NCI-H2227 (cell line): ENCODE results near the gene BMP3.
"Not testable (repeated sequence)": the region's sequence is repeated elsewhere in the genome, so short reads cannot be mapped to it uniquely, and the experiment has no call there.

Experiments
- DNase-seq: peaks from one replicate; lab custom pipeline; 2025; ENCODE audit not compliant: unreplicated experiment; lab: John Stamatoyannopoulos, UW

Gene BMP3

GRCh38 chr4:81030061-81030980, at the start of gene BMP3:
BMP3 (plus strand) TSS chr4:81030708; CDS start chr4:81031285, 577 bp downstream.
- DNase-seq: peak; percentile 65

DNA sequence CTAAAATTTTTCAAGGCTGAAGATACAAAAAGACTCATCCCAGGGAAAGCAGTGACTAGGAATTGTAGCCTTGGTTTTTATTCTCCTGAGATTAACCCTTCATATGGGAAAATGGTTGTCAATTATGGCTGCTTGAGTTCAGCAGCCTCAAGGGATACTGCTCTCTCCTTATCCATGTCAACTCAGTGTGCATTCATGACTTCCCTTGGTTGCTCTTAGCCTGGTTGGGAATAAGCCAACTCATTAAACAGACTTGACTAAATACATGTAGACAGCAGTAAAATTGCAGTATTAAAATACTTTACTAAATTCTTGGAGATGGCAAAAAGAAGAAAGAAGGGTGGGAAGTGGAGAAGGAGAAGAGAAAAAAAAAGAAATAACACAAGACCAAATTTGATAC, 44.5 kb upstream of the BMP3 start:
- no peak for DNase-seq

GRCh38 chr4:80989921-80990544, 40.5 kb upstream of the BMP3 start:
- peak; percentile 60 for DNase-seq

DNA sequence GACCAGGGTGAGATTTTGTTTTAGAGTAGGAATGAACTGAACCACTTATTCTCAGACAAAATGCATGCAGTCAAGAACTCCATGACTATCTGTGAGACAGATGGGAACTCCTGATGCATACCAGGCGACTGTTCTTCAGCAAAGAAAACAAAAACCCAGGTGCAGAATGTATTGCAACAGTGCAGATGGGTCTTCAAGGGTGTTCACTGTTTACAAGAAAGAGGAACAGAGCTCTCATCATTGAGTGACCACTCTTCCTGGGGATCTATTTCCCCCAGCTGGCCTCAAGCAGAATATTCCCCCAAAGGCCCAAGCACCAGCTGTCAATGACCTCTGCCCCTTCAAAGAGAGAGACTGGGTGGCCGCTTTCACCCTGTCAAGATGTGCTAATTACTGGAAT, 39.7 kb upstream of the BMP3 start:
- DNase-seq: no peak

DNA sequence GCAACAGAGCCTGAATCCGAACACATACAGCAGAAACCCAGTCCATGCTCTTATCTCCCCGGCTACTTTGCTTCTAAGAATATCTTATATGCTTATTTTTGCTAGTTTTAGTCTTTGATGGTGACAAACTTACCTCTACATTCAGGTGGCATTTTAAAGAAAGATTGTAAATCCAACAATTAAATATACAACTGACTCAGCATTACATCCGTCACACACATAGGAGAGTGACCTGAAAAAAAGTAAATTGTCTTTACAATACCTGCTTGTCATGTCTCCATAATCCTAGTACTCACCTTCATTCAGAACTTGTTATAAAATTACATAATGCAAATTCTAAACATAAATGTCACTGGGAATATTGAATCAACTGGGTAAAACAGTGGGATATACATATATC, 30.6 kb upstream of the BMP3 start:
- DNase-seq: no peak

- no peak for DNase-seq
Measured at GRCh38 chr4:81003597-81004111, 26.9 kb upstream of the BMP3 start.

DNA sequence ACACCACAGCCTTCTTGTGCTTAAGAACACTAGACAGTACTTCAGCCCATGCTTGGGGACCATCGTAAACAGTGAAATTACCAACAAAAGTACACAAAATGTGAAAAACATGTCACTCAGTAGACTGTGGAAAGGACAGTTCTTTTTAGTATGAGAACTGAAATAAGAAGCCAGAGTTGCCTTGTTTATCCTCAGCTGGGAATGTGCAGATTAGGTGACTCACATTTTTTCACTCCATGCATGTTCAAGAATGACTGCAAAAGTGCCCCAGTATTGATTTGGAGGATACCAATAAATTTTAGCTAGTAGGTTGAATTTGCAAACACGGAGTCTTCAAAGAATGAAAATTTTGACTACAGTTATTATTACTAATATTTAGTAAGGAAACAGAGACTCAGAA, 23.1 kb upstream of the BMP3 start:
- no peak for DNase-seq

- DNase-seq: not testable (repeated sequence)
Measured at GRCh38 chr4:81016566-81016965, 13.9 kb upstream of the BMP3 start.

DNA sequence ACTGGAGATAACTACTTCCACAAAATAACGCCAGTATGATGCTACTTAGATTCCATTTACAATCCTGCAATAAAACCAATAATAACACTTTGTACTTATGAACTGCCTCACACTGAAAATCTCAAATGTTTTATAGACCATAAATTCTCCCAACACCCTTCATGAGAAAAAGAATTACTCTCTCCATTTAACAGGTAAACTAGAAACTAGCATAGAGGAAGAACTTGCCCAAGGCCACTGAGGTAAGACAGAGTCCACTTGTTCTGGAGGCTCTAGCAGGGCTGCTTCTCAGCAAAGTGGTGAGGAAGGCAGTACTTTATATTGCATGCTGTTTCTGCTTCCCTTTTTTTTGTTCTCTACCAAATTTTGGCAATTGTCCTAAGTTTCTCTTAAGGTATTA, 11.5 kb upstream of the BMP3 start:
- DNase-seq: no peak

DNA sequence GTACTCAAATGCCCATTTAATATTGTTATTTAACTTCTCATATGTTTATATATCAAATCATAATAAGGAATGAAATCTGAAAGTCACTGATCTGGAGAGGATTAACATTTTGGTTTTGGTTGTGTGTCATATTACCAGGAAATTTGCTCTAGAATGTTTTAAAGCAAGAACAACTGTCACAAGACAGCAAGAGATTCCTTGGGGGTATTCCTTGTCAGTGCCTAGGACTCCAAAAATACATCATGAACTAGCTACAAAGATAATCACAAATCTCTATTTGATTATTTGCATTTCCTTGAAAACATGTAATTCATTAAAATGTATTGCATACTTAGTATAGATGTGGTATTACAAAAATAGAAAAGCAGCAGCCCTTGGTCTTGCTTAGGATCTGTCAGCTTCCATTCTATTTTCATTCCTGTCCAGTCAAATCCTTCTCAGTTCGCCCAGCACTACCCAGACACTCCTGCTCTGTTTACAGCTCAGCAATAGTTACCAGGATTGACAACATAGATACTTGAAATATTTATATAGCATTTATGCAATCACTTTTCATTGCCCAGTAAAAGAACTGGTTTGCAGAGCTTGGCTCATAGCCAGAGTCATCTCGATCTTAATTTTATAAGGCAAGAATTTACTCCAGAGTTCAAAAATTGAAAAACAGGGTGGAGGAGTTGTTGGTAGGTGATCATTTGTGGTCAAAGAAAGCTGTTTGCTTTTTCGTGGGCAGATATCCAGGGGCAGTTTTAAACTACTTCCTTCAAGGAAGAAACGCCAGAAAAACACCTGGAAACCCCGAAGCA, 9.2 kb upstream of the BMP3 start:
- no peak for DNase-seq

GRCh38 chr4:81021981-81022380, 8.5 kb upstream of the BMP3 start:
- DNase-seq: no peak

DNA sequence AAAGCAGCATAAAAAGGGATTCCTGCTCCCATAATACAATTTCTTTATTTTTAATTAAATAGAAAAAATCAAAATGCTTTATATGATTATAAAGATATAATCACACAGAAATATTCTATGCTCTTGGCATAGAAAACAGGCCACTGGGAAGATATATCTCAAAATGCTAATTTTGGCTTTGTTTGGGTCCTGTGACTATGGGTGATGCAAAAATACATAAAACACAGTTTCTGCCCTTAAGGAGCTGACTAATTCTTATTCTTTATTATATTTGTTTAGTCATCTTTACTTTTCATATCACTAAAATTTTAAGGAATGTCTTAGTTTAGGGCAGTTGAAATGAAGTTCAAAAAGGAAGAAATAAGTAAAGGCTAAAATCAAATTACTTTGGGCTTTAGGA, 7.0 kb upstream of the BMP3 start:
- no peak for DNase-seq

DNA sequence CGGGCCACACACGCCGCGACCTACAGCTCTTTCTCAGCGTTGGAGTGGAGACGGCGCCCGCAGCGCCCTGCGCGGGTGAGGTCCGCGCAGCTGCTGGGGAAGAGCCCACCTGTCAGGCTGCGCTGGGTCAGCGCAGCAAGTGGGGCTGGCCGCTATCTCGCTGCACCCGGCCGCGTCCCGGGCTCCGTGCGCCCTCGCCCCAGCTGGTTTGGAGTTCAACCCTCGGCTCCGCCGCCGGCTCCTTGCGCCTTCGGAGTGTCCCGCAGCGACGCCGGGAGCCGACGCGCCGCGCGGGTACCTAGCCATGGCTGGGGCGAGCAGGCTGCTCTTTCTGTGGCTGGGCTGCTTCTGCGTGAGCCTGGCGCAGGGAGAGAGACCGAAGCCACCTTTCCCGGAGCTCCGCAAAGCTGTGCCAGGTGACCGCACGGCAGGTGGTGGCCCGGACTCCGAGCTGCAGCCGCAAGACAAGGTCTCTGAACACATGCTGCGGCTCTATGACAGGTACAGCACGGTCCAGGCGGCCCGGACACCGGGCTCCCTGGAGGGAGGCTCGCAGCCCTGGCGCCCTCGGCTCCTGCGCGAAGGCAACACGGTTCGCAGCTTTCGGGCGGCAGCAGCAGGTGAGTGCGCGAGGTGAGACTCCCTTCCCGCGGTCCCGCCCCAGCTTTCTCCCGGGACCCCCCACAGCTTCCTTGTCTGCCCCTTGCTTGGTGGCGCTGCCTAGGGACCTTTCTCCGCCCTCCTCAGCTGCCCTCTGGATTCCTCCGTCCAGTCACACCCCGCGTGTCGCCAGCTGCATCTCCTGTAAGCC, 678 bp downstream of the BMP3 start:
- peak; percentile 39 for DNase-seq

DNA sequence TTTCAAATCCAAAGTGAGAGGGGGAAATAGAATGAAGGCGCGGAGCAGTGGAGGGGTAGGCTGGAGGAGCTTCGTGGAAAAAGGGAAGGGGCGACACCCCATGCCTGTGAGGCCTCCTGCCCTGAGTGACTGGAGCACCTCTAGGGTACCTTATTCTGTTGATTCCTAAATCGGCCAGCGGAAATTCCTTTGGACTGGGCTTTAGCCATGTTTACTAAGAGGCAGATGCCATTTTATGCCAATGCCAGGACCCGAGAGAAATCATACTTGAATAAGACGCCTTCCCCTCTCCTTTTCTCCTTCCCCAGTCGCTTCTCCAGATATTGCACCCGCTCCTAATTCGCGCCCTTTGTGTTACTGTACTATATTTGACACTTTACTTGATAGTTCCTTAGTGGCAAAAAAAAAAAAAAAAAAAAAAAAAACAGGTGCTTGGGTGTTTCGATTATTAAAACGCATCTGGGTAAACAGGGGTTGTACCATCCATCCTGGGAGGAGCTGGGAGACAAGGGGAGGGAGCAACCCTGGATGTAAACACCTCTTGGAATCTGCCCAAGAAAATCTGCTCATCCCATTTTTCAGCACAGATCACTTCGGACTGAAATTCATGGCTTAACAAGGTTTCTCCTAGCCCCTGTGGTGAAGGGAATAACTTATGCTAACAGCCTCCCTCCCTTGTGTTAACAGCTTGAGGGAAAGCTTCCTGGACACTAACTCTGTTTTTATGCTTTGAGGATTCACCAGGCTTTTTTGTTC, 1.5 kb downstream of the BMP3 start:
- DNase-seq: peak; percentile 10

- DNase-seq: no peak
Measured at GRCh38 chr4:81032771-81033684, 2.5 kb downstream of the BMP3 start.

DNA sequence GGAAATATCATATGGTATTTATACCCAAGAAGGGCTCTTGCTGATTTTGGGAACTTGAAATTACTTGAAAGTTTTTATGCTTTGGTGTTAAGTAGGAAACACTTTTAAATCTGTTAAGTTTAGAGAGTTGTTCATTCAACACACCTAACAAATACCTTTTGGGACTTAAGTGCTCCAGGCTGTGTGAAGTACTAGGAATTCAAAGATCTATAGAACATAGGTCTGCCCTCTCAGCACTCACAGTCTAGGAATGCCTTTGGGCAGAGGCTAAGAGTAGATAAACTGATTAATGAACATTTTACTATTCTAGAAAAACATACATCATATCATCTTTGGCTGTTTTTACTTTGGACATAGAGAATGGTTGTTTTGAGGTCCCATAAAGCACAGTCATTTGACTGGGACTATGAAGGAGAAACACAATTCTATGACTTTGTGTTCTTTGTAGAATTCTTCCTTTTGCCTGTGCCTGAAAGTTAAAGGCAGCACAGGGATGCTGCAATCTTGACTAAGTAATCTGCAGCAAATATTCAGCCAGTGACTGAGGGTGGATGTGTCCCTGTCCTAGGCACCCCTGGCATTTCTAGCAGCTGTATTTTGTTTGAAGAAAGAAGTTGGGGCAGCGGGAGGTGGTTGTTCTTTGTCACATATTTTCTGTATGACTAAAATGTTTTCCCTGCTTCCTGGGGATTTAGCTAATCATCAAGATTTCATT, 8.3 kb downstream of the BMP3 start:
- no peak for DNase-seq

DNA sequence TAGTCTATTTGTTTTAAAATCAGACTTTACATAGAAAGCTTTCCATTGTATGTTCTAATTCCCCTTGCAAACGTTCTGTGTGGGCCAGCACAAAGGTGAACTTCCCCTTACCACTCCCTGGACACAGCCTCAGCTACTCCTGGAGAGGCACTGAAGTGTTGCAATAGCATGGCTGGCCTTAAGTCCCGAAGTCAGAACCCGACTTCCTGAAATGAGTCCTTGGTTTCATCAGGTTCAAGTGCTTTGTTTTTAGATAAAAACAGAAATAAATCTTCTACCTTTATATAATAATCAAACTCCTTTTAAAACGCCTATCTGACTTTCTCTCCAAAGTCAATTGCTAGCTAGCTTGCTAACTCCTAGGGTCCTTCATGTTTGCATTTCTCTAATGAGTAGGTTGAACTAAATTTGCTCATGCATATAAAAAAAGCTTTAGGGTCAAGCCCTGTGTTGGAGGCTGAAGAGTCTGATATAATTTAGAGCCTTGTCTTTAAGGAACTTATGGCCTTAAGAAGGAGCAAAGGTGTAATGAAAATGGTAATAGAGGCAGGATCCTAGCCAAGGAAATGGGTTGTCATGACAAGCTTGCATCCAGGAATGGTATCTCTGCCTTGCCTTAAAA, 9.0 kb downstream of the BMP3 start:
- no peak for DNase-seq
